Measurements from ENCODE around the gene THRB. TPM values are rescaled to one million over a fixed set of nuclear protein-coding genes. Genes with fewer than 3 reads are reported as not detected.

THRB gene
- polyA plus RNA-seq, 1 experiment = 0.83 TPM

DNA sequence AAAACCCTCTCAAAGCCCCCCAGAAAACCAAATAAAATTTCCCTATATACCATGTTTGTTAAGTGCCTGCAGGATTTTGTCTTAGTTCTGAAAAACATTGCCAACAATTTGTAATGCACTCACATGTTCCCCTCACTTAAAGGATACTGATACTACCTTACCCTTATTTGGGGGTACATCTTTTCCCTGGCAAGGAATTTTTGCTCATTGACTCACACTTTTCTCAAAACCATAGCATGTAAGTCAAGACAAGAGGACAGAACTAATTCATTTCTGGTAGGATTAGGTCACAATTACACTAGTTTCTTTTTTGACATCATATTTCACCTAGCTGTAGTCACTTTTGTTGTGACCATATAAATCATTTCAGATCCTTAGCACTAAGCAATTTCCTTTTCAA, 222.2 kb downstream of the THRB start:
- POLR2A ChIA-PET = no interaction called here
- TF ChIP-seq, protein P1, sequence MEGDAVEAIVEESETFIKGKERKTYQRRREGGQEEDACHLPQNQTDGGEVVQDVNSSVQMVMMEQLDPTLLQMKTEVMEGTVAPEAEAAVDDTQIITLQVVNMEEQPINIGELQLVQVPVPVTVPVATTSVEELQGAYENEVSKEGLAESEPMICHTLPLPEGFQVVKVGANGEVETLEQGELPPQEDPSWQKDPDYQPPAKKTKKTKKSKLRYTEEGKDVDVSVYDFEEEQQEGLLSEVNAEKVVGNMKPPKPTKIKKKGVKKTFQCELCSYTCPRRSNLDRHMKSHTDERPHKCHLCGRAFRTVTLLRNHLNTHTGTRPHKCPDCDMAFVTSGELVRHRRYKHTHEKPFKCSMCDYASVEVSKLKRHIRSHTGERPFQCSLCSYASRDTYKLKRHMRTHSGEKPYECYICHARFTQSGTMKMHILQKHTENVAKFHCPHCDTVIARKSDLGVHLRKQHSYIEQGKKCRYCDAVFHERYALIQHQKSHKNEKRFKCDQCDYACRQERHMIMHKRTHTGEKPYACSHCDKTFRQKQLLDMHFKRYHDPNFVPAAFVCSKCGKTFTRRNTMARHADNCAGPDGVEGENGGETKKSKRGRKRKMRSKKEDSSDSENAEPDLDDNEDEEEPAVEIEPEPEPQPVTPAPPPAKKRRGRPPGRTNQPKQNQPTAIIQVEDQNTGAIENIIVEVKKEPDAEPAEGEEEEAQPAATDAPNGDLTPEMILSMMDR (IDR thresholded peaks at IDR 0.05; ENCODE audit: insufficient read depth, low read depth, low read length) = no peak

DNA sequence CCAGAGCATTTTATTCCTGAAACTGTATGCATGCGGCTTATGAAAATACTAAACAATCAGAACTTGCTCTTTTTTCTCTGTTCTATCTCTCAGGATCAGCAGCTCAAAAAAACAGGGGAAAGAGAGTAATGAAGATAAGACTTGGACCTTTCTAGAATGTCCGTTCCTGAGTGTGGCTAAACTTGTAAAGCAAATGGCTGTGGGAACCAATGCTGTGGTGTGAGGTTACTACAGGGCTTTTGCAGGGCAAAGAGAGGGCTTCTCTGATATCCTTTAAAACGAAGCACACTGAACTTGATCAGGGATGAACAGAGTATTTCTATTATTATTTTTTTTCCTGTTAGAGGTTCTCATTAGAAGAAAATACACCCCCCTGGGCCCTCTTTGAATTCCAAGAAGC, 223.4 kb downstream of the THRB start:
- no peaks in the 10 kb centered on the region for H3K36me3 ChIP-seq (ENCODE audit: control insufficient read depth, insufficient read depth, low read length)
- POLR2A ChIA-PET = no interaction called here
- TF ChIP-seq, protein P1 (IDR thresholded peaks at IDR 0.05; ENCODE audit: insufficient read depth, low read depth, low read length) = no peak
- no peaks in the 10 kb centered on the region for H3K27me3 ChIP-seq (ENCODE audit: control insufficient read depth, insufficient read depth, low read length)
- CTCF ChIA-PET = no interaction called here
- DNase-seq (ENCODE audit: low read depth) = no peak
- H3K4me3 ChIP-seq (ENCODE audit: low read depth, low read length) = no peak overlapping the region

More for the DNA sequence above, 222.2 kb downstream of the THRB start:
- H3K4me3 ChIP-seq (ENCODE audit: low read depth, low read length) = no peak overlapping the region
- H3K27me3 ChIP-seq (ENCODE audit: control insufficient read depth, insufficient read depth, low read length) = no peaks in the 10 kb centered on the region
- no peak for DNase-seq (ENCODE audit: low read depth)
- no peaks in the 10 kb centered on the region for H3K36me3 ChIP-seq (ENCODE audit: control insufficient read depth, insufficient read depth, low read length)
- CTCF ChIA-PET = no interaction called here

DNA sequence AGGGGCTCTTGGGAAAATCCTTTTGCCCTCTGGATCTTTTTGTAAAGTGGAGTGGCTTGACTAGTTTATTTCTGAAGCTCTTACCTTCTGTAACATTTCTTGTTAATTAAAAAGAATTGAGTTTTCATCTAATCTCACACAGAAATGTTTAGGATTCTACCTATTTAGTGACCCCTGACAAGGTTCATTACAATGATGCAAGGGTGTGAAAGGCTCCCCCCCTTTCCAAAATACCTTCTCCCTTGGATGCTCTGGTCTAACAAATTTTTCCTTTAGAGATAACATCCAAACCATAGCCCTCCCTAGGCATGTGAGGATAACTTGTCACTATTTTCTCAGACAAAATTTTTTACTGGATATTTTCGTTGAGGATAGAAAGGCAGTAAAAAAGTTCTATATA, 223.9 kb downstream of the THRB start:
- Histone ChIP-seq H3K36me3 (ENCODE audit: control insufficient read depth, insufficient read depth, low read length) (no peaks in the 10 kb centered on the region), H3K4me3 (ENCODE audit: low read depth, low read length) (no peak overlapping the region), H3K27me3 (ENCODE audit: control insufficient read depth, insufficient read depth, low read length) (no peaks in the 10 kb centered on the region)
- TF ChIP-seq, protein P1 (IDR thresholded peaks at IDR 0.05; ENCODE audit: insufficient read depth, low read depth, low read length) = no peak
- no peak for DNase-seq (ENCODE audit: low read depth)
- ChIA-PET CTCF (interaction anchor here (1.1 kb wide), 1 partner anchor 413 kb away, joined by 3 read pairs; no protein-coding TSS in a partner anchor), POLR2A (no interaction called here)

DNA sequence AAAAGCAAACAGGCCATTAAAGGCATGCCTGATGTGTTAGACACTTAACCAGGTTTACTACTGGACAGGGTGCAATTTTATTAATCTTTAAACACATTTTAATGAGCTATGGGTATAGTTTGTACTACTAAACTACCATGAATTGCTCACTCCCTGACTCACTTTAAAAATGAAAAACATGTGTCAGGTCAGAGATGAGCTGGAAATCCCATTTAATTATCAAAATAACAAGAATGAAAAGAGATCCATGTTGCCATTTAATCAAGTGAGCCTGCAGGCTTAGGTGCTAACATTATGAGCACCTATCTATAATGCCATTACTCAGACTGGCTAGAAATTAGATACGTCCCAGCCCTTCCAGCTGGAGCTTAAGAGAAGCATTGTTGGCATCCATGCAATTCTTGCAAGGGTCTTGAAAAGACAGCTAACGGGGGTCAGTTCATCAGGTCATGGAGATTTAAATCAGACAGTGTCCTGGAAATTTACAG, 224.4 kb downstream of the THRB start:
- no peak overlapping the region for H3K4me3 ChIP-seq (ENCODE audit: low read depth, low read length)
- no peaks in the 10 kb centered on the region for H3K27me3 ChIP-seq (ENCODE audit: control insufficient read depth, insufficient read depth, low read length)
- CTCF ChIA-PET = interaction anchor here (0.9 to 1.1 kb wide), 2 partner anchors 11 to 414 kb away, joined by 3 read pairs; no protein-coding TSS in a partner anchor
- POLR2A ChIA-PET = no interaction called here
- no peak for DNase-seq (ENCODE audit: low read depth)
- no peaks in the 10 kb centered on the region for H3K36me3 ChIP-seq (ENCODE audit: control insufficient read depth, insufficient read depth, low read length)
- TF ChIP-seq, protein P1 (IDR thresholded peaks at IDR 0.05; ENCODE audit: insufficient read depth, low read depth, low read length) = no peak

DNA sequence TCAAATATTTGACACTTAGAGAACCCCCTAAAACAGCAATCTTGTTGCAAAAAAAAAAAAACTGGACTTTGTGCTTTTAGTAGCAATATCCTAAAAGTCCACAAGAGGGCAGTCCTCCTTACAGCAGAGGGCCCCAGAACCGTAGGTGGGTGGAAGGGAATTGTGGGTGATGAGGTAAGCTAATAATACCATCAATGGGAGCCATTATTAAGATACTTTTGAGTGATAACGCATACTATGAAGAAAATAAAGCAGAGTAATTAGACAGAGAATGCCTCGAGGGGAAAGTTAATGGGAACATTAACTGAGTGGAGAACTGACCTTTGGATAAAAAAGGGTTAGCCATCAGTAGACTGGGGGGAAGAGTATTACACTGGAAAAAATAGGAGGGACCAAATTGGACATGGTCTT, 229.9 kb downstream of the THRB start:
- TF ChIP-seq, protein P1 (IDR thresholded peaks at IDR 0.05; ENCODE audit: insufficient read depth, low read depth, low read length) = peak; percentile 78
- ChIA-PET CTCF (interaction anchor here (0.6 to 3.0 kb wide), 12 partner anchors 9 to 1330 kb away, joined by 3 to 14 read pairs (median 4); partner anchors contain the start of gene THRB), POLR2A (no interaction called here)
- no peak for DNase-seq (ENCODE audit: low read depth)
- Histone ChIP-seq H3K36me3 (ENCODE audit: control insufficient read depth, insufficient read depth, low read length) (no peaks in the 10 kb centered on the region), H3K27me3 (ENCODE audit: control insufficient read depth, insufficient read depth, low read length) (peaks cover 2% of the 10 kb centered on the region), H3K4me3 (ENCODE audit: low read depth, low read length) (no peak overlapping the region)
